Hematopoietic multipotent progenitor cell treated with erythropoietin and hydrocortisone succinate and interleukin-3 and kit ligand, for 6 days (in vitro differentiated cells): Measurements from ENCODE around the gene EMB.
"Not testable (repeated sequence)": the region's sequence is repeated elsewhere in the genome, so short reads cannot be mapped to it uniquely, and the experiment has no call there.

Source experiments
- DNase-seq: peaks from one replicate; pipeline ENCODE4 v3.0.0-alpha.2; 2015

The EMB gene

GRCh38 chr5:50440651-50441492, at the start of gene EMB:
EMB (minus strand) TSS chr5:50441288; CDS start chr5:50441151, 137 bp downstream.
- DNase-seq, result peak; percentile 81

GRCh38 chr5:50489491-50489890, 48.4 kb upstream of the EMB start:
- not testable (repeated sequence) for DNase-seq

- not testable (repeated sequence) for DNase-seq
These were observed 37.7 kb upstream of the EMB start for GRCh38 chr5:50478790-50479189.

GRCh38 chr5:50476549-50476948, 35.5 kb upstream of the EMB start:
- no peak for DNase-seq

- not testable (repeated sequence) for DNase-seq
These were observed 23.9 kb upstream of the EMB start for GRCh38 chr5:50465015-50465414.

GRCh38 chr5:50463726-50464125, 22.6 kb upstream of the EMB start:
- DNase-seq, result no peak

- DNase-seq, result no peak
These were observed 22.0 kb upstream of the EMB start for GRCh38 chr5:50463047-50463446.

GRCh38 chr5:50462579-50462978, 21.5 kb upstream of the EMB start:
- DNase-seq, result not testable (repeated sequence)

- DNase-seq, result not testable (repeated sequence)
These were observed 17.3 kb upstream of the EMB start for GRCh38 chr5:50458372-50458771.

- not testable (repeated sequence) for DNase-seq
These were observed 8.2 kb upstream of the EMB start for GRCh38 chr5:50449241-50449640.

GRCh38 chr5:50447941-50448340, 6.9 kb upstream of the EMB start:
- DNase-seq, result no peak

GRCh38 chr5:50447228-50447627, 6.1 kb upstream of the EMB start:
- DNase-seq, result no peak

GRCh38 chr5:50445296-50445949, 4.3 kb upstream of the EMB start:
- peak; percentile 40 for DNase-seq

- DNase-seq, result not testable (repeated sequence)
These were observed 1.8 kb upstream of the EMB start for GRCh38 chr5:50442559-50443539.

- DNase-seq, result peak; percentile 25
These were observed 436 bp upstream of the EMB start for GRCh38 chr5:50441493-50441955.

- DNase-seq, result no peak
These were observed 1.9 kb downstream of the EMB start for GRCh38 chr5:50439221-50439620.

GRCh38 chr5:50438060-50438459, 3.0 kb downstream of the EMB start:
- DNase-seq, result peak; percentile 41

- no peak for DNase-seq
These were observed 5.9 kb downstream of the EMB start for GRCh38 chr5:50435168-50435567.

- peak; percentile 19 for DNase-seq
These were observed 9.8 kb downstream of the EMB start for GRCh38 chr5:50431133-50431904.

- not testable (repeated sequence) for DNase-seq
These were observed 17.8 kb downstream of the EMB start for GRCh38 chr5:50423100-50423799.
